GM19043 (cell line): ENCODE data around the gene NAIF1.
"Not testable (repeated sequence)": the region's sequence is repeated elsewhere in the genome, so short reads cannot be mapped to it uniquely, and the experiment has no call there.

ENCODE experiments used
- ATAC-seq: cut with Tn5 transposase; IDR thresholded peaks from one replicate; pipeline ENCODE4 v1.9.1; 2021; ENCODE audit warnings: low read depth; ENCODE audit not compliant: unreplicated experiment

Gene NAIF1

DNA sequence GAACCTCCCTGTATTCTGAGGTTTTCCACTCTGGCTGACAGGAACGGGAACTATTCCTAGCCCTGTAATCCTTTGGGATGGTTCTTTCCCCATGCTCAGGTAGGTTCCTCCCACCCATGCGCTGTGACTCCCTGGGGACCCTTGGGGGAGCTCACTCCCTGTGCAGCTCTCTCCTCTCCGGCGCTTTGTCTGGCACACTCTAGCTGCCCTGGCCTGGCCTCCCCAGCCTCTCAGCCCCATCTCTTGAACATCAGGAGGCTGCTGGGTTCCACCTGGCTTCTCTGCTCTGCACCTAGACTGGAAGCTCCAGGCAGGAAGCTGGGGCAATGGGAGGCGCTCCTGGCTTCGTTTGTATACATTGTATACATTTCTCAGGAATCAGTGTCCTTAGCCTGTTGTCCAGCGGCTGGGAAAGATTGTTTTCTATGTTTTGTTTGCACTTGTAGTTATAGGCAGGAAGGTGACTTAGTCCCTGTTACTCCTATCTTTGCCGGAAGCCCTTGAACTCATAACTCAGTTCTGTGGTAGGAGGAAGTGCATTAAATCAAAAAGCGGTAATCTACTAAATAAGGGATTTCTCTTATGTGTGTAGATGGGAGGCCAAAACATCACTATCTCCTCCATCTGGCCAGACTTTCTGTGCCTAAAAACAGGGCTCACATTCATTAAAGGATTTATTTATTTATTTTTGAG lies 21.3 kb upstream of the NAIF1 start:
- ATAC-seq = no peak

GRCh38 chr9:128087262-128087661 lies 20.1 kb upstream of the NAIF1 start:
- no peak for ATAC-seq

DNA sequence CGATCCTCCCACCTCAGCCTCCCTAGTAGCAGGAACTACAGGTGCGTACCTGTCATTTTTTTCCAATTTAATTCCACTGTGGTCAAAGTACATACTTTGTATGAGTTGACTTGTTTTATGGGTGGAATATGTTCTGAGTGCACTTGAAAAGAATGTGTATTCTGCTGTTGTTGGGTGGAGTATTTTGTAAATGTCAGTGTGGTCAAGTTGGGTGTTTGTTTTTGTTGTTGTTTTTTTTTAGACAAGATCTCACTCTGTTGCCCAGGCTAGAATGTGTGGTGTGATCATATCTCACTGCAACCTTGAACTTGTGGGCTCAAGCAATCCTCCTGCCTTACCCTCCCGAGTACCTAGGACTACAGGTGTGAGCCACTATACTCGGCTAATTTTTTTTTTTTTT lies 18.8 kb upstream of the NAIF1 start:
- ATAC-seq = no peak

DNA sequence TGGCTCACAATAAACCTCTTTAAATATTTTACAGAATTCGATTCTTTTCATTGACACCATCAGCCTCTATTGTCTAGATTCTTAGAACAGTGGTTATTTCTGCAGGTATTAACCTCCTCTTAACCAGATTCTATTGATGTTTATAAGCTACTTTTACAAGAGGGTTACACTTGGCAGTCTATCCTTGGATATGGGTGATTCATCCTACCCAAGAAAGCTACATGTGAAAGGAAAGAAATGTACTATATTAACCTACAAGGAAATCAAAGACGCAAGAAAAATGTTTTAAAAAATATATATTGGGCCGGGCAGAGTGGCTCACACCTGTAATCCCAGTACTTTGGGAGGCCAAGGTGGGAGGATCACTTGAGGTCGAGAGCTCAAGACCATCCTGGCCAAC lies 17.6 kb upstream of the NAIF1 start:
- ATAC-seq = no peak

- ATAC-seq = no peak
These were observed 15.0 kb upstream of the NAIF1 start for GRCh38 chr9:128082151-128082550.

GRCh38 chr9:128081056-128081455 lies 13.9 kb upstream of the NAIF1 start:
- no peak for ATAC-seq

DNA sequence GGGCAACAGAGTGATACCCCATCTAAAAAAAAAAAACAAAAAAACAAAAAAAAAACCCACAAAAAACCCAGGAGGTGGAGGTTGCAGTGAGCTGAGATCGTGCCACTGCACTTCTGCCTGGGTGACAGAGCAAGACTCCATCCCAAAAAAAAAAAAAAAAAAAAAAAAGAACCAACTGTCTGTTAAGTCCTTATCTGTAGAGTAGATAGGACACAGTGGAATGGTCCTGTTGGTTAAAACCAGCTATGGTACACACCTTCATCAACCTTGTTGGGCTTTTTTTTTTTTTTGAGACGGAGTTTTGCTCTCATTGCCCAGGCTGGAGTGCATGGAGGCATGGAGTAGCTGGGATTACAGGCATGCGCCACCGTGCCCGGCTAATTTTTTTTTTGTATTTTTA lies 13.1 kb upstream of the NAIF1 start:
- no peak for ATAC-seq

DNA sequence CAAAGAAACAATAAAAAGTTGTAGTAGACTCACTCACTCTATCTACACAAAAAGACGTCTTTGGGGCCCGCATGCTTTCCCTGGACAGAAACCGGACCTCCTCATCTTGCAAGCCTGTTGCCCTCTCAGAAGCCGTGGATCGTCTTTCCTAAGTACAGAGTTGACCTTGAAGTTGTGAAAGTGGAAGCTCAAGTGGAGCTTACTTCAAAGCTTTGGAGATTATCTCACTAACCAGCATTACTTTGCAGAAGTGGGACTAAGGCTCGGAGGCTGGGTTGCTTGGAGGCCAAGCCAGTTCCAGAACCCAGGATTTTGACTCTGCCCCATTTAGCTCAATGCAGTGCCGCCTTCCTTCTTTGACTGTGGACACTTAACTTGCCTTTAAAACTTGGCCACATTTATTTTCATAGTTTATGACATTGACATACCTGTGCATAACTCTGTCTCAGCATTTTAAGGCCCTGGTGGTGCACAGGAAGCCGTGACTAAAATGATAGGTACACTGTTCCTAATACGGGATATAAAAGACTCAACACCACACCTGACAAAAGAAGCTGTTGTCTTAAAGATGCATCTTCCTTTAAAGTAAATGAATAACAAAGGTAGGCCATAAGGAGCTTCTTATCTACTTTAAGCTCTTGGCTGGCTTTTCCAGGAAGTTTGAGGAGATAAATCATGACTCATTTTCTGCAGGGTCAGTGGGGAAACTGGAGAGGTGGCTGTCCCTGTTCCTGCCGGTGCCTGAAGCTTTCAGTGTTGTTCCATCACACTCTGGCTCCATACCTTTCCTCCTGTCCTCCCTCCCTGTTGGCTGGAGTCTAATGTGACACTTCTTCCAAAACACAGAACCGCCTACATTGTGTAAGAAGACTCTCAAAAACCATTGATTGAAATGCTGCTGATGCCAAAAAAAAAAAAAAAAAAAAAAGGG lies 11.6 kb upstream of the NAIF1 start:
- ATAC-seq = no peak

DNA sequence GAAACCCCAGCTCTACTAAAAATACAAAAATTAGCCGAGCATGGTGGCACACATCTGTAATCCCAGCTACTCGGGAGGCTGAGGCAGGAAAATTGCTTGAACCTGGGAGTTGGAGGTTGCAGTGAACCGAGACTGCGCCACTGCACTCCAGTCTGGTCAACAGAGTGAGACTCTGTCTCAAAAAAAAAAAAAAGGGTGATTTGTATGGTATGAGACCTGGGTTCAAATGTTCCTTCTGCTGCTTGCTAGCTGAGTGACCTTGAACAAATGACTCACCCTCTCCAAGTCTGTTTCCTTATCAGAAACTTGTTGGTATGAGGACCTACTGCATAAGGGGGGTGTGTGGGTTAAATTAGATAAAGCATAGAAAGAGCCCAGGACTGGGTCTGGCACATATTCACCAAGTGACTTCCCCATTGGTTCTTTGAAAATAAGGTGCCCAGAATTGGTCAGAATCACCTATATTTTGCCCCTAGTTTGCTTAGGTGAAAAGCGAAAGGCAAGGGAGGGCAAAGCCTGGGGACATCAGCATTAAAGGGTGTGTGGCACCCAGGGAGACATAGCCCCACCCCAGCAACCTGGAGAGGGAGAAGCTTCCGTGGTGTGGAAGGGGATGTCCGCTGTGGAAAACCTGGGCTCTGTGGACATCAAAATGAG lies 10.9 kb upstream of the NAIF1 start:
- ATAC-seq = no peak

GRCh38 chr9:128073253-128073886 lies 6.2 kb upstream of the NAIF1 start:
- no peak for ATAC-seq

- ATAC-seq = no peak
These were observed 5.3 kb upstream of the NAIF1 start for GRCh38 chr9:128072144-128073021.

DNA sequence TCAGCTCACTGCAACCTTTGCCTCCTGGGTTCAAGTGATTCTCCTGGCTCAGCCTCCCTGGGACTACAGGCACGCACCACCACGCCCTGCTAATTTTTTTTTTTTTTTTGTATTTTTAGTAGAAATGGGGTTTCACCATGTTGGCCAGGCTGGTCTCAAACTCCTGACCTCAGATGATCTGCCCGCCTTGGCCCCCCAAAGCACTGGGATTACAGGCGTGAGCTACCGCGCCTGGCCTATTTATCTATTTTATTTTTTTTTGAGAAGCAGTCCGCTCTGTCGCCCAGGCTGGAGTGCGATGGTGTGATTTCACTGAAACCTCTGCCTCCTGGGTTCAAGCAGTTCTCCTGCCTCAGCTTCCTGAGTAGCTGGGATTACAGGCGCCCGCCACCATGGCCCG lies 4.4 kb upstream of the NAIF1 start:
- ATAC-seq = not testable (repeated sequence)

GRCh38 chr9:128070874-128071273 lies 3.8 kb upstream of the NAIF1 start:
- no peak for ATAC-seq

DNA sequence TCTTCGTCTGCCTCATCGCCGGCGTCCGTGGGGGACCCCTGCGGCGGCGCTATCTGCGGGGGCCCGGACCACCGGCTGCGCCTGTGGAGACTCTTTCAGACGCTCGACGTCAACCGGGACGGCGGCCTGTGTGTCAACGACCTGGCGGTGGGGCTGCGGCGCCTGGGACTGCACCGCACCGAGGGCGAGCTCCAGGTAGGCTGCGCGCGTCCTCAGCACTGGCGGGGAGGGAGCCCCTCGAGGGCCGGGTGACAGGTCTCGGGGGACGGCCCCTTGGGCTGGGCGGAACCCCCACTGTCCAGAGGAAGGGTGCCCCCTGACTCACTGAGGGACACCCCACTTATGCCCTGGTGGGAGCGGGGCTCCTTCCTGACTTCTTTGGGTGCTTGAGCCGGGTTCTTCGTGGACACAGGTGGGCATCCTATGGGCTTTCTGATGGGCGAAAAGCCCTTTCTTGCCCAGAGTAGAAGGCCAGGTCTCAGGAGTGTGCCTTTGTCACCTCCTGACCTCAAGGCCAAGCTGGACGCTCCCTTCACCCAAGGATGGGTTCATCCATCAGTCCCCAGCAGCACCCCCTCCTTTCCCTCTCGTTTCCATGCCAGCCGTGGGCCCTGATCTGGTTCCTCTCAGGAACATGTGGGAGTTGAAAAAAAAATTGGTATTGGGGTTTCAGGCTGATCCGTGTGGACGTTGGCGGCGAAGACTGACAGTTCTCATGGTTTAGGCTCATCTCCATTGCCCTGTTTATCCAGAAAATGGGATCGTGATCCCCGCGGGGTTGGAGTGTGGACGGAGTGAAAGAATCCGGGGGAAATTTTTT lies 1.5 kb upstream of the NAIF1 start:
- peak; percentile 2 for ATAC-seq

GRCh38 chr9:128067645-128068385 lies 695 bp upstream of the NAIF1 start, which contains the start of gene SLC25A25:
SLC25A25 (plus strand) TSS chr9:128068232; CDS start chr9:128068320, 88 bp downstream.
- ATAC-seq = peak; percentile 66

DNA sequence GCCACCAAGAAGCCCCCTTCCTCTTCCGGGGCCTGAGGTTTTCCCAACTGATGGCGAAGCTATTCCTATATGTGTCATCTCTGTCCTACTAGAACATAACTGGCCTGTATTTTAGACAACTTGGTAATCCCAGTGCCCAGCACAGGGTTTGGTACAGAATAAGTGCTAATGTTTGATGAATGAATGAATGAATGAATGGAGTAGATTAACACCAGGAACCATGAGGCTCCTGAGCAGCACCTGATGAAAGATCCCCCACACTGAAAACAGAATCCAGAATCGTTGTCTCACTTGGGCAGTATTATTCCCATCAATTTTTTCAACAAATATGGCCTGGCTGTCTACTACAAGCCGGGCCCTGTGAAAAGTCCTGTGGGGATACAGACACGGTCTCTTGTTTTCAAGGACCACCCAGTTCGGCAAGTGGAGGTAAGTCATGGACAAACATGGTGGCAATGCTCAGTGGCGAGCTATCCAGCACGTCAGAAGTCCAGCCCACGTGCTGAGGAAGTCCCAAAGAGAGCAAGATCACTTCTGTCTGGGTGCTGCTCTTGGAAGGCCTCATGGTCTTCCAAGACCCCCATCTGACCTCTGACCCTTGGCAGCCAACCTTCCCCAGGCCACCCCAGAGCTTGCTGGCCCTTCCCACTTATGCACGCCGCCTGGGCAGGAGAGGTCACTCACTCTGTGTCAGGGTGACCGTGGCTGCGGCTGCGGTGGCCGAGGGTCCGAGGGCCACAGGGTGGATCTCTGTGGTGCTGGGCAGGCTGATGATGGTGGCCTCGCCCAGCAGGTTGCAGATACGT lies 1.0 kb downstream of the NAIF1 start:
- ATAC-seq = no peak
